ENCODE data around the gene TMEM131. TPM values are rescaled to one million over a fixed set of nuclear protein-coding genes. Genes with fewer than 3 reads are reported as not detected.
"Not testable (repeated sequence)": the region's sequence is repeated elsewhere in the genome, so short reads cannot be mapped to it uniquely, and the experiment has no call there.

The TMEM131 gene
- total RNA-seq, 1 donor from 2014 or later, result 20.0 TPM

GRCh38 chr2:97826266-97826847 lies 169.4 kb downstream of the TMEM131 start:
- H3K36me3 ChIP-seq; intact Hi-C loops (cut with DNase I); H3K27ac ChIP-seq; DNase-seq (ENCODE audit: low spot score in 2 of 2); H3K4me3 ChIP-seq; H3K27me3 ChIP-seq; H3K9me3 ChIP-seq; H3K4me1 ChIP-seq: not testable (repeated sequence)

- H3K27ac ChIP-seq; H3K4me3 ChIP-seq; DNase-seq (ENCODE audit: low spot score in 2 of 2); H3K9me3 ChIP-seq; H3K4me1 ChIP-seq; H3K36me3 ChIP-seq; intact Hi-C loops (cut with DNase I); H3K27me3 ChIP-seq: not testable (repeated sequence)
These were observed 171.7 kb downstream of the TMEM131 start for GRCh38 chr2:97824011-97824410.

- peaks cover 3 to 11% of the 10 kb centered on the region in 2 donors for H3K36me3 ChIP-seq
- H3K4me1 ChIP-seq; DNase-seq (ENCODE audit: low spot score in 2 of 2); H3K27me3 ChIP-seq; H3K4me3 ChIP-seq; H3K27ac ChIP-seq; H3K9me3 ChIP-seq; intact Hi-C loops (cut with DNase I): not testable (repeated sequence)
These were observed 173.9 kb downstream of the TMEM131 start for GRCh38 chr2:97821862-97822261.

GRCh38 chr2:97819754-97820153 lies 176.0 kb downstream of the TMEM131 start:
- TF ChIP-seq CTCF (IDR thresholded peaks at IDR 0.05), result no peak
- no peak for DNase-seq (ENCODE audit: low spot score in 2 of 2)
- Histone ChIP-seq H3K27me3 (no peaks in the 10 kb centered on the region), H3K9me3 (no peaks in the 10 kb centered on the region), H3K4me3 (no peak overlapping the region), H3K27ac (no peak overlapping the region), H3K36me3 (peaks cover 3 to 23% of the 10 kb centered on the region in 2 donors), H3K4me1 (no peaks in the 10 kb centered on the region)
- intact Hi-C loops (cut with DNase I), result no loop called here

GRCh38 chr2:97816411-97816810 lies 179.3 kb downstream of the TMEM131 start:
- no peaks in the 10 kb centered on the region for H3K27me3 ChIP-seq
- no peak overlapping the region for H3K27ac ChIP-seq
- DNase-seq (ENCODE audit: low spot score in 2 of 2), result no peak
- H3K4me3 ChIP-seq, result no peak overlapping the region
- no peaks in the 10 kb centered on the region for H3K9me3 ChIP-seq
- peaks cover 12 to 42% of the 10 kb centered on the region in 2 donors for H3K36me3 ChIP-seq
- intact Hi-C loops (cut with DNase I), result no loop called here
- H3K4me1 ChIP-seq, result no peaks in the 10 kb centered on the region
- TF ChIP-seq CTCF (IDR thresholded peaks at IDR 0.05), result no peak

- TF ChIP-seq CTCF (IDR thresholded peaks at IDR 0.05), result no peak
- H3K27me3 ChIP-seq, result no peaks in the 10 kb centered on the region
- H3K4me3 ChIP-seq, result no peak overlapping the region
- H3K36me3 ChIP-seq, result peaks cover 15 to 50% of the 10 kb centered on the region in 2 donors
- intact Hi-C loops (cut with DNase I), result no loop called here
- H3K27ac ChIP-seq, result no peak overlapping the region
- H3K4me1 ChIP-seq, result no peaks in the 10 kb centered on the region
- DNase-seq (ENCODE audit: low spot score in 2 of 2), result no peak
- no peaks in the 10 kb centered on the region for H3K9me3 ChIP-seq
These were observed 182.8 kb downstream of the TMEM131 start for GRCh38 chr2:97812931-97813330.

GRCh38 chr2:97808816-97809215 lies 186.9 kb downstream of the TMEM131 start:
- peaks cover 10 to 42% of the 10 kb centered on the region in 2 donors for H3K36me3 ChIP-seq
- no peaks in the 10 kb centered on the region for H3K27me3 ChIP-seq
- no peak for DNase-seq (ENCODE audit: low spot score in 2 of 2)
- H3K4me3 ChIP-seq, result no peak overlapping the region
- no peaks in the 10 kb centered on the region for H3K4me1 ChIP-seq
- H3K9me3 ChIP-seq, result no peaks in the 10 kb centered on the region
- intact Hi-C loops (cut with DNase I), result loop anchor here (5.0 kb wide), 1 partner anchor 528 kb away; no protein-coding TSS in a partner anchor
- TF ChIP-seq CTCF (IDR thresholded peaks at IDR 0.05), result no peak
- no peak overlapping the region for H3K27ac ChIP-seq

Measured in ascending aorta (tissue), 2 donors.